ENCODE results near the gene MCOLN2. TPM values are rescaled to one million over a fixed set of nuclear protein-coding genes. Genes with fewer than 3 reads are reported as not detected.

MCOLN2 gene
- total RNA-seq, 1 donor from 2014 or later = 1.0 TPM

- H3K4me1 Mint-ChIP-seq = no peaks in the 10 kb centered on the region
- H3K4me3 Mint-ChIP-seq = no peak overlapping the region
- no peaks in the 10 kb centered on the region for H3K36me3 Mint-ChIP-seq (ENCODE audit: low read depth)
- H3K27me3 Mint-ChIP-seq (ENCODE audit: low read depth) = peaks cover 15% of the 10 kb centered on the region
- no peak overlapping the region for H3K27ac Mint-ChIP-seq (ENCODE audit: unreplicated experiment)
- no peak for DNase-seq (ENCODE audit: low read depth, low spot score)
- H3K9me3 Mint-ChIP-seq = peaks cover 10% of the 10 kb centered on the region
- no peak for TF ChIP-seq CTCF (conservative IDR thresholded peaks at IDR 0.05)
These were observed 21.9 kb downstream of the MCOLN2 start for GRCh38 chr1:84975035-84975434.

GRCh38 chr1:84973498-84974334 is 23.2 kb downstream of the MCOLN2 start:
- no peak overlapping the region for H3K4me3 Mint-ChIP-seq
- no peak for TF ChIP-seq CTCF (conservative IDR thresholded peaks at IDR 0.05)
- no peak for DNase-seq (ENCODE audit: low read depth, low spot score)
- no peaks in the 10 kb centered on the region for H3K36me3 Mint-ChIP-seq (ENCODE audit: low read depth)
- H3K27me3 Mint-ChIP-seq (ENCODE audit: low read depth) = peaks cover 3% of the 10 kb centered on the region
- no peaks in the 10 kb centered on the region for H3K4me1 Mint-ChIP-seq
- H3K9me3 Mint-ChIP-seq = peaks cover 3% of the 10 kb centered on the region
- no peak overlapping the region for H3K27ac Mint-ChIP-seq (ENCODE audit: unreplicated experiment)

- H3K36me3 Mint-ChIP-seq (ENCODE audit: low read depth) = no peaks in the 10 kb centered on the region
- no peak for DNase-seq (ENCODE audit: low read depth, low spot score)
- no peaks in the 10 kb centered on the region for H3K4me1 Mint-ChIP-seq
- peaks cover 3% of the 10 kb centered on the region for H3K9me3 Mint-ChIP-seq
- no peak for TF ChIP-seq CTCF (conservative IDR thresholded peaks at IDR 0.05)
- no peaks in the 10 kb centered on the region for H3K27me3 Mint-ChIP-seq (ENCODE audit: low read depth)
- no peak overlapping the region for H3K27ac Mint-ChIP-seq (ENCODE audit: unreplicated experiment)
- no peak overlapping the region for H3K4me3 Mint-ChIP-seq
These were observed 24.4 kb downstream of the MCOLN2 start for GRCh38 chr1:84972377-84972987.

GRCh38 chr1:84971957-84972356 is 25.0 kb downstream of the MCOLN2 start:
- Mint-ChIP-seq H3K9me3 (peaks cover 3% of the 10 kb centered on the region), H3K27ac (ENCODE audit: unreplicated experiment) (no peak overlapping the region), H3K4me1 (no peaks in the 10 kb centered on the region), H3K4me3 (no peak overlapping the region), H3K36me3 (ENCODE audit: low read depth) (no peaks in the 10 kb centered on the region), H3K27me3 (ENCODE audit: low read depth) (no peaks in the 10 kb centered on the region)
- TF ChIP-seq CTCF (conservative IDR thresholded peaks at IDR 0.05) = no peak
- DNase-seq (ENCODE audit: low read depth, low spot score) = no peak

- no peak for TF ChIP-seq CTCF (conservative IDR thresholded peaks at IDR 0.05)
- Mint-ChIP-seq H3K27ac (ENCODE audit: unreplicated experiment) (no peak overlapping the region), H3K27me3 (ENCODE audit: low read depth) (no peaks in the 10 kb centered on the region), H3K4me1 (no peaks in the 10 kb centered on the region), H3K36me3 (ENCODE audit: low read depth) (no peaks in the 10 kb centered on the region), H3K9me3 (no peaks in the 10 kb centered on the region), H3K4me3 (no peak overlapping the region)
- DNase-seq (ENCODE audit: low read depth, low spot score) = no peak
These were observed 27.2 kb downstream of the MCOLN2 start for GRCh38 chr1:84969489-84970250.

All from neural crest cell (in vitro differentiated cells).